ENCODE results near the gene USH2A. TPM values are rescaled to one million over a fixed set of nuclear protein-coding genes. Genes with fewer than 3 reads are reported as not detected.

The USH2A gene
- total RNA-seq, 1 donor = under 0.01 TPM

GRCh38 chr1:215875712-215876111 is 547.5 kb downstream of the USH2A start:
- TF ChIP-seq CTCF (IDR thresholded peaks at IDR 0.05; ENCODE audit: insufficient read depth, low read depth, low read length) = no peak
- H3K4me3 ChIP-seq (ENCODE audit: low read depth, low read length) = no peak overlapping the region
- no peak for DNase-seq (ENCODE audit: low read depth)

GRCh38 chr1:215875236-215875635 is 548.0 kb downstream of the USH2A start:
- H3K4me3 ChIP-seq (ENCODE audit: low read depth, low read length) = no peak overlapping the region
- TF ChIP-seq CTCF (IDR thresholded peaks at IDR 0.05; ENCODE audit: insufficient read depth, low read depth, low read length) = no peak
- DNase-seq (ENCODE audit: low read depth) = no peak

- no peak for DNase-seq (ENCODE audit: low read depth)
- H3K4me3 ChIP-seq (ENCODE audit: low read depth, low read length) = no peak overlapping the region
- TF ChIP-seq CTCF (IDR thresholded peaks at IDR 0.05; ENCODE audit: insufficient read depth, low read depth, low read length) = no peak
Observed at GRCh38 chr1:215872658-215873057, 550.6 kb downstream of the USH2A start.

- no peak overlapping the region for H3K4me3 ChIP-seq (ENCODE audit: low read depth, low read length)
- DNase-seq (ENCODE audit: low read depth) = no peak
- TF ChIP-seq CTCF (IDR thresholded peaks at IDR 0.05; ENCODE audit: insufficient read depth, low read depth, low read length) = no peak
Observed at GRCh38 chr1:215868500-215868899, 554.7 kb downstream of the USH2A start.

GRCh38 chr1:215865060-215865459 is 558.2 kb downstream of the USH2A start:
- DNase-seq (ENCODE audit: low read depth) = no peak
- no peak for TF ChIP-seq CTCF (IDR thresholded peaks at IDR 0.05; ENCODE audit: insufficient read depth, low read depth, low read length)
- H3K4me3 ChIP-seq (ENCODE audit: low read depth, low read length) = no peak overlapping the region

GRCh38 chr1:215863796-215864195 is 559.5 kb downstream of the USH2A start:
- no peak for DNase-seq (ENCODE audit: low read depth)
- H3K4me3 ChIP-seq (ENCODE audit: low read depth, low read length) = no peak overlapping the region
- no peak for TF ChIP-seq CTCF (IDR thresholded peaks at IDR 0.05; ENCODE audit: insufficient read depth, low read depth, low read length)

GRCh38 chr1:215860833-215861232 is 562.4 kb downstream of the USH2A start:
- no peak overlapping the region for H3K4me3 ChIP-seq (ENCODE audit: low read depth, low read length)
- no peak for DNase-seq (ENCODE audit: low read depth)
- no peak for TF ChIP-seq CTCF (IDR thresholded peaks at IDR 0.05; ENCODE audit: insufficient read depth, low read depth, low read length)
